GM21717 (cell line): ENCODE data around the gene SPAG4.

Experiments used
- ATAC-seq: cut with Tn5 transposase; IDR thresholded peaks from one replicate; pipeline ENCODE4 v1.9.1; 2021; ENCODE audit warnings: mild to moderate bottlenecking, moderate library complexity; ENCODE audit not compliant: unreplicated experiment

SPAG4 gene

GRCh38 chr20:35598899-35599775 is 16.5 kb upstream of the SPAG4 start:
- ATAC-seq = no peak

DNA sequence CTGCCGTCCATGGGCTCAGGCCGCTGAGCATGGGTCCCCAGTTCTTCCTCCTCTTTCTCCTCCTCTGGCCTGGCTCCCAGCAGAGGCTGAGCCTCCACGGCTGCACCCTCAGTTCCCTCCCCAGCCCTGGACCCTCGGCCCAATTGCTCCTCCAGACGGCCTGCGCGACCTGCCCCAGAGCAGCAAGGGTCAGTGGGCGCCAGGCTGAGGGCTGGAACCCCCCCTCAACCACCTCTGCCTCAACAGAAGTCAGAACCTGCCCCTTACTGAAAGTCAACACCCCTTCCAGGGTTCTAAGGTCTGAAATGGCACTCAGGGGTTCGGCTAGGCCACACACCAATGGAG is 15.9 kb upstream of the SPAG4 start:
- ATAC-seq = no peak

DNA sequence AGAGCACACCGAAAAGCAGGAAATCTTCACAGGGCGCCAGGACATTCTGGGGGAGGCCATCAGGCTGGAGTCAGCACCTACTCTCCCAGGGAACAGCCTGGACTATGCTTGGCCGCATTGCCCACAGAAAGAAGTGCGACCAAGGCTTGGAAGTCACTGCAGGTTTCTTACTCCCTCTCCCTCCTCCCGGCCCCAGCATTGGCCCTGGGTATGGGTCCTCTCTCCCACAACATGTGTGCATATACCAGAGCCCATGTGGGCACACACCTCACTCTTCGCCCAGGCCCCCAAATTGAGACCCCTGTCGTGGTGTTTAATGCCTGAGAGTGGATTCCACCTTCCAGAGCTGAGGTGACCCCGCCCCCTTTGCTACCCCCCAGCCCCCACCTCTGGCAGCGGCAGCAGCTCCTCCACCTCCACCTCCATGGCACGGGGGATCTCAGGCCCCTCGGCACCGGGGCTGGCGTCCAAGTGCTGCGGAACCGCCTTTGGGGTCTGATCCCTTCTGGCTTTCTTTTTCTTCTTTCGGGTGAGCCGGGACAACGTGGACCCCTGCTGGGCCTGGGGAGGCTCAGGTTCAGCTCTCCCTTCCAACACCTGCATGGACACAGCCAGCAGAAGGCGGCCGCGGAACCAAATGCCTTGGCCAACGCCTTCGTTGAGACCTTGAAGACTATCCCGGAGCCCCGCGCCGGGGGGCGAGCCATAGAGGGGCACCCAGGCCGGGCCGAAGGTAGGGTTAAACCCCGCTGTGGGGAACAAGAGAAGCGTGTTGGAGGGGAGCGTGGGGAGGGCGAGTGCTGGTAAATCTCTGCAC is 15.2 kb upstream of the SPAG4 start:
- ATAC-seq = no peak

- no peak for ATAC-seq
Observed at GRCh38 chr20:35600993-35601973, 14.3 kb upstream of the SPAG4 start.

DNA sequence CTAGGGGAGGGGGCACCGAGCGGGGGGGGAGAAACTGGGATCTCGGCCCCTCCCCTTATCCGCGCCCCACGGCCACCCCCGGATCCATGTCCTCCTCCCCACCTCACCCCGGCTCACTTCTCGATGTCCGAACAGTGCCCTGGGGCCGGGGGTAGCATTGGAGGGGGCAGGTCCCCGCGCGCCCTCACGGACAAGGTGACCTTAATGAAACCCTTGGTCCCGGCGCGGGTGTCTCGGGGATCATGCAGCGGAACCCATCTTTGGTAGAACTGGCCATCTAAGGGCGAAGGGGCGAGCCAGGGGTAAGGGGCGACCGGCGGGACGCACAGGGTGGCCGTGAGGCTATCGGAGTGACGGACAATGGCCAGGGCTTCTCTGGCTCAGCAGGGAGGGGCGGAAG is 13.6 kb upstream of the SPAG4 start:
- no peak for ATAC-seq

GRCh38 chr20:35602851-35603495 is 12.7 kb upstream of the SPAG4 start:
- no peak for ATAC-seq

GRCh38 chr20:35603695-35604448 is 11.8 kb upstream of the SPAG4 start:
- no peak for ATAC-seq

DNA sequence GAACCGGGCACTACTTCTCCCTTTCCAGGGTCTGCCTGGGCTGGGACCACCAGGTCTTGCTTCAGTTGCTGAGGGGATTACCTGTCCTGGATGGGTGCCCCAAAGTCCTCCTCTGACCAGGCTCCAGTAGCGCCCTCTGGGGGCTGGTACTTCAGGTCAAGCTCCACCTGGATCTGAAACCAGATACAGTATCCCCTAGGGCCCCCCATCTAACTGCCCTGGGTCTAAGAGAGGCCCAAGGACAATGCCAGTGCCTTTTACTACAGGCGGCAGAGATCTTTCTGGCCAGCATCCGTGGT is 11.2 kb upstream of the SPAG4 start:
- no peak for ATAC-seq

DNA sequence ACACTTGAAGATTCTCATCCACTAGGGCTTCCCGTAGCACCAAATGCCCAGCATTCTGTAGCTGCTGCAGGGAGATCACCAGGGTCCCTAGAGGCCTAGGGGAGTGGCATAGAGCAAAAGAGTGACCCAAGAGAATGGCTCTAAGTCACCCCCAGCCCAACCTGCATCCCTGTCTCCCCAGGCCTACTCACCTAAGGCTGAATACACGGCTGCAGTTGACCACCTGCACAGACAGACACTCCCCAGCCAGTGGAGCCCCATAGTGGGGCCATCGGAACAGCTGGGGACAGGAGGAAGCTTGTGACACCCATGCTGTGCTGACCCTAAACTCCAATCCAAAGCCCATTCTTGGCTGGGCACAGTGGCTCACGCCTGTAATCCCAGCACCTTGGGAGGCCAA is 9.5 kb upstream of the SPAG4 start:
- ATAC-seq = no peak

GRCh38 chr20:35607003-35607735 is 8.5 kb upstream of the SPAG4 start:
- ATAC-seq = no peak

GRCh38 chr20:35610833-35611427 is 4.7 kb upstream of the SPAG4 start:
- ATAC-seq = no peak

DNA sequence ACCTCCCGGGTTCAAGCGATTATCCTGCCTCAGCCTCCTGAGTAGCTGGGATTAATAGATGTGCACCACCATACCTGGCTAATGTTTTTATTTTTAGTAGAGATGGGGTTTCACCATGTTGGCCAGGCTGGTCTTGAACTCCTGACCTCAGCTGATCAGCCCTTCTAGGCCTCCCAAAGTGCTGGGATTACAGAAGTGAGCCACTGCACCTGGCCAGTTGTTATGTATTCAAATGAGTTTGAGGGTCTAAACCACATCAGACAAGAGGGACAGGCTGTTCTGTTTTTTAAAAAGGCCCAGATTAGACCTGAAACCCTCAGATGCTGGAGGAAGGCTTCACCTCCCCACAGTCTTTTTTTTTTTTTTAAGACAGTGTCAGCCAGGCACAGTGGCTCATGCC is 4.1 kb upstream of the SPAG4 start:
- no peak for ATAC-seq

DNA sequence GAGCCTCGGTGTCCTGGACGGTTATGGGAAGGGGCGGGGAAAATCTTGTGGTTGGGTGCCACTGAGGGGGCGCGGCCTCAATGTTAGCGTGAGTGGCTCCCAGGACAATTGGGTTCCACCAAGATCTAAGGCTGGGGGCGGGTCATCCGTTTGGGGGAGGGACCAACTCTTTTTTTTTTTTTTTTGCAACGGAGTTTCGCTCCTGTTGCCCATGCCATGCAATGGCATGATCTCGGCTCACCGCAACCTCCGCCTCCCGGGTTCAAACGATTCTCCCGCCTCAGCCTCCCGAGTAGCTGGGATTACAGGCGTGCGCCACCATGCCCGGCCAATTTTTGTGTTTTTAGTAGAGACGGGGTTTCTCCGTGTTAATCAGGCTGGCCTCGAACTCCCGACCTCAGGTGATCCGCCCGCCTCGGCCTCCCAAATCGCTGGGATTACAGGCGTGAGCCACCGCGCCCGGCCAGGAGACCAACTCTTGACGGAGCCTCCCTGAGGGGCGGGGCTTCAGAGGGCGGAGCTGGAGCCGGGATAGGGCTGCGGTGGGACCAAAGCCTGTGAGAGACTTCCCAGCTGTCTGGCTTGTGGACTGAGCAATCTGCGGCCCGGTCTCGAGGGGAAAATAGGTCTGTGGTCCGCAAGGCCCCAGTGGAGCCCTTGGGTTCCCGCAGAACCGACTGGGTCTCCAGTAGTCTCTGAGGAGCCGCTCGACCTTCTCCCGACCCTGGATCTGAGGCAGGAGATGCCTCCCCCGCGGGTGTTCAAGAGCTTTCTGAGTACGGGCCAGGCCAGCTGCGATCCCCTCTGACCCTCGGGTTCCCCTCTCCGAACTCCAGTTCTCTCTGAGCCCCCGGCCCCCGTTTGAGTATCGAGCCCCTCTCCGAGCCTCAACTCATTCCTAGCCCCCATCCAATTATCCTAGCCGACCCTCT is 1.1 kb downstream of the SPAG4 start:
- no peak for ATAC-seq

DNA sequence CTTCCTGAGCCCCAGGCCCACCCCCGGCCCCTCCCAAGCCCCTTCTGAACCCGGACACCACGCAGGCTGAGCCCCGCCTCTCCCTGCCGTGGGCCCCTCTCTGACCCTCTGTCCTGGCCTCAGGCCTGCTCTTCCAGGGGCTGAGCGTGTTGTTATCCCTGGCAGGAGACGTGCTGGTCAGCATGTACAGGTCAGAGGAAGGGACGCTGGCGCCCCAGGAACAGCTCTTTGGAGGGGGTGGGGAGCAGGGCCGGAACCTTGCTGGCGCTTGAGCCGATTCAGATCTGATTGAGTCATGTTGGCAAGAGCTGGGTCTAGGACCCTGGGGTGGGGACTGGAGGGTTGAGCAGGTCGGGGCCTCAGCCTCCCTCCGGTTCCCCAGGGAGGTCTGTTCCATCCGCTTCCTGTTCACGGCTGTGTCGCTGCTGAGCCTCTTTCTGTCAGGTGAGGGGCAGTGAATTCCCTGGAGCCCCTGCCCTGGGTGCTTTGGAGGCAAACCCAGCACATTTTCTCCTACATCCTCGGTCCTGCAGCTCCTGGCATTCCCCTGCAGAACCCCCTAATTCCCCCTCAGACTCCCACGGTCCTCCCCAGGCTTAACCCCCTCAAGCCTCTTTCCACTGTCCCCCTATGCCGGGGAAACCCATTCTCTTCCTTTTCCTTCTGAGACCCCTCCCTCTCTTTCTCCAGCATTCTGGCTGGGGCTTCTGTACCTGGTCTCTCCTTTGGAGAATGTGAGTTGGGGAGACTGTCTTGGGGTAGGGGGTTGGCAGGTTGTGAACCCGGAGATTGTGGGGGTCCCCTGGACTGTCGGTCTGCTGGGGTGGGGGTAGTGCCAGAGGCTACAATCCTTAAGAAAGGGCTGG is 2.0 kb downstream of the SPAG4 start:
- ATAC-seq = no peak

DNA sequence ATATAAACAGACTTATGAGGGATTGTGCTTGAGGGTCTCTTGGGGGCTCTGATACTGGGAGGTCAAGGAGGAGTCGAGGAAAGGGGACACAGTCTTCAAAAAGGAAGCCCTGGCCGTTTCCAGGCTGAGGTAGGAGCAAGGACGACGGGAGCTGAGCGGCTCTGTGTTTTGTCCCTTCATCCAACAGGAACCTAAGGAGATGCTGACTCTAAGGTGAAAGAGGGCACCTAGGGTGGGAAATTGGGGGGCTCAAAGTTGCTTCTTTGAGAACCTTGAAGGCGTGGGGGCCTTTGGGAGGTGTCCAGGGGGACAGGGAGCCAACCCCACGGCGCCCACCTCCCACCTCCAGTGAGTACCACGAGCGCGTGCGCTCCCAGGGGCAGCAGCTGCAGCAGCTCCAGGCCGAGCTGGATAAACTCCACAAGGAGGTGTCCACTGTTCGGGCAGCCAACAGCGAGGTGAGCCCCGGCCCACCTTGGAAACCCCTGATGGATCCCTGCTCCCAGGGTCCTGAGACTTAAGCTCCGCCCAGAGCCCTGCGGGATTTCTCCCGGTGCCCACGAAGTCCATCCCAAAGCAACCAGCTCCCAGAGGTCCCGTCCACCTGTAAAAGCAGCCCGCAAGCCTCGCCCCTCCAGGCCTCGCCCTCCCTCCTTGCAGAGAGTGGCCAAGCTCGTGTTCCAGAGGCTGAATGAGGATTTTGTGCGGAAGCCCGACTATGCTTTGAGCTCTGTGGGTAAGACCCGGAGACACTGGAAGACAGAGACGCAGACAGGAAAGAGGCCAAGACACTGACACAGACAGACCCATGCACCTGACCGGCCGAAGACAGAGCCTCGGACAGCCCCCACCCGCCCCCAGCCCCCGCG is 2.9 kb downstream of the SPAG4 start:
- ATAC-seq = no peak
